Kidney epithelial cell (primary cell): ENCODE measurements around the gene DHX8. TPM values are rescaled to one million over a fixed set of nuclear protein-coding genes. Genes with fewer than 3 reads are reported as not detected.
"Not testable (repeated sequence)": the region's sequence is repeated elsewhere in the genome, so short reads cannot be mapped to it uniquely, and the experiment has no call there.

ENCODE experiments used
- DNase-seq: peaks from one replicate; pipeline ENCODE4 v3.0.0-alpha.2; 2010; ENCODE audit warnings: low read depth
- H3K27me3 ChIP-seq: 2 replicates; pipeline ENCODE4 v1.6.0; 2011; ENCODE audit warnings: low read length; ENCODE audit not compliant: control insufficient read depth, insufficient read depth
- H3K36me3 ChIP-seq: 2 replicates; pipeline ENCODE4 v1.5.1; 2011; ENCODE audit warnings: low read length; ENCODE audit not compliant: control insufficient read depth, insufficient read depth
- H3K4me3 ChIP-seq: 2 replicates; pipeline ENCODE4 v1.5.1; 2011; ENCODE audit warnings: low read depth, mild to moderate bottlenecking, control low read depth, low read length
- CTCF ChIP-seq: IDR thresholded peaks from 2 replicates; pipeline ENCODE4 v1.5.1; 2011; ENCODE audit warnings: mild to moderate bottlenecking, moderate library complexity, low read length, control low read depth, inconsistent platforms; ENCODE audit not compliant: insufficient read depth, poor library complexity, severe bottlenecking
- total RNA-seq: library from RNA; depleted of rRNA; stranded (reverse); fragments of >200 nt; gene quantifications from 2 replicates; pipeline ENCODE4 v1.2.3, GENCODE V29; 2015

The DHX8 gene
- total RNA-seq, 1 donor from 2014 or later: 29.9 TPM

- Histone ChIP-seq H3K4me3 (no peak overlapping the region), H3K27me3 (no peaks in the 10 kb centered on the region), H3K36me3 (no peaks in the 10 kb centered on the region)
- TF ChIP-seq CTCF: no peak
- no peak for DNase-seq
Observed at GRCh38 chr17:43457362-43457692, 26.4 kb upstream of the DHX8 start.

- not testable (repeated sequence) for H3K4me3 ChIP-seq, H3K27me3 ChIP-seq, H3K36me3 ChIP-seq, DNase-seq
Observed at GRCh38 chr17:43459878-43460277, 23.9 kb upstream of the DHX8 start.

- TF ChIP-seq CTCF: no peak
Observed at GRCh38 chr17:43461185-43461584, 22.6 kb upstream of the DHX8 start.

GRCh38 chr17:43462569-43462968, 21.2 kb upstream of the DHX8 start:
- H3K4me3 ChIP-seq, H3K27me3 ChIP-seq, H3K36me3 ChIP-seq, DNase-seq: not testable (repeated sequence)

More at GRCh38 chr17:43461185-43461584, 22.6 kb upstream of the DHX8 start:
- no peaks in the 10 kb centered on the region for H3K36me3 ChIP-seq
- DNase-seq: no peak
- H3K27me3 ChIP-seq: no peaks in the 10 kb centered on the region
- H3K4me3 ChIP-seq: no peak overlapping the region

- H3K4me3 ChIP-seq: no peak overlapping the region
- no peaks in the 10 kb centered on the region for H3K36me3 ChIP-seq
- no peaks in the 10 kb centered on the region for H3K27me3 ChIP-seq
- no peak for TF ChIP-seq CTCF
- no peak for DNase-seq
Observed at GRCh38 chr17:43463241-43463640, 20.5 kb upstream of the DHX8 start.

GRCh38 chr17:43464046-43464445, 19.7 kb upstream of the DHX8 start:
- no peak for TF ChIP-seq CTCF
- no peak for DNase-seq
- H3K4me3 ChIP-seq: no peak overlapping the region

GRCh38 chr17:43465049-43465448, 18.7 kb upstream of the DHX8 start:
- H3K36me3 ChIP-seq: no peaks in the 10 kb centered on the region
- H3K4me3 ChIP-seq: no peak overlapping the region
- no peak for TF ChIP-seq CTCF
- H3K27me3 ChIP-seq: no peaks in the 10 kb centered on the region
- DNase-seq: no peak

More at GRCh38 chr17:43464046-43464445, 19.7 kb upstream of the DHX8 start:
- Histone ChIP-seq H3K36me3 (no peaks in the 10 kb centered on the region), H3K27me3 (no peaks in the 10 kb centered on the region)
